Heart right ventricle (tissue), 16 donors: Measurements from ENCODE around the gene FBLN5. TPM values are rescaled to one million over a fixed set of nuclear protein-coding genes. Genes with fewer than 3 reads are reported as not detected.

ENCODE experiments used
- ATAC-seq, 8 donors: fragments of 200-7000 bp; cut with Tn5 transposase; one replicate each; pipeline ENCODE4 v1.9.1; 2020; ENCODE audit warnings: mild to moderate bottlenecking in 8 of 8, moderate library complexity in 8 of 8, moderate number of reproducible peaks in 1 of 8
- DNase-seq, 2 donors: peaks; one replicate each; pipeline ENCODE4 v3.0.0-alpha.2; 2020
- H3K27ac ChIP-seq, 10 donors: fragments of 200-600 bp; sonication (generic) in 2 of 10; one replicate each; pipeline versions ENCODE4 v1.5.0 to v1.8.0; 2020 to 2022; ENCODE audit warnings: mild to moderate bottlenecking in 3 of 10
- H3K27me3 ChIP-seq, 7 donors: fragments of 200-600 bp; one replicate each; pipeline ENCODE4 v1.8.0; 2021 to 2022; ENCODE audit warnings: mild to moderate bottlenecking in 2 of 7
- H3K36me3 ChIP-seq, 9 donors: fragments of 200-600 bp; sonication (generic) in 1 of 9; one replicate each; pipeline versions ENCODE4 v1.5.0 to v1.8.0; 2020 to 2022; ENCODE audit warnings: mild to moderate bottlenecking in 2 of 9
- H3K4me1 ChIP-seq, 9 donors: fragments of 200-600 bp; sonication (generic) in 1 of 9; one replicate each; pipeline versions ENCODE4 v1.5.0 to v1.8.0; 2020 to 2022; ENCODE audit warnings: mild to moderate bottlenecking in 4 of 9
- H3K4me3 ChIP-seq, 10 donors: fragments of 200-600 bp; sonication (generic) in 2 of 10; one replicate each; pipeline versions ENCODE4 v1.5.0 to v1.8.0; 2020 to 2022; ENCODE audit warnings: mild to moderate bottlenecking in 7 of 10, moderate library complexity in 2 of 10
- H3K9me3 ChIP-seq, 11 donors: fragments of 200-600 bp in 10 of 11; sonication (generic) in 2 of 11; one replicate each; pipeline versions ENCODE4 v1.5.0 to v1.8.0; 2013 to 2022; ENCODE audit warnings: mild to moderate bottlenecking in 2 of 11, control low read depth in 1 of 11, moderate library complexity in 1 of 11
- CTCF ChIP-seq, 9 donors: fragments of 200-600 bp; sonication (generic) in 2 of 9; IDR thresholded peaks; one replicate each; pipeline versions ENCODE4 v1.5.0 to v1.8.0; 2021 to 2022; ENCODE audit warnings: antibody characterized with exemption in 9 of 9, mild to moderate bottlenecking in 5 of 9, moderate library complexity in 1 of 9
- WGBS, 2 donors: extraction: QIAGEN DNeasy Blood & Tissue Kit; methylation state at CpG; one replicate each; pipeline ENCODE4 v1.1.7; 2013; ENCODE audit warnings: inconsistent platforms in 1 of 2; 5-methylcytosine and 5-hydroxymethylcytosine counted together
- intact Hi-C, 10 donors: fragments of 100-400 bp; cut with DNase I; formaldehyde crosslinking; loops; one replicate each; pipeline versions ENCODE4 v1.11.1 to v1.14.2; 2022
- polyA plus RNA-seq, 2 donors: library from polyadenylated mRNA; stranded (reverse); fragments of 200-250 nt; gene quantifications; one replicate each; pipeline ENCODE4 v1.2.3, GENCODE V29; 2013
- total RNA-seq, 10 donors: library from RNA; stranded (reverse); fragmentation: NEBNext Ultra II Directional in 3 of 10; extraction: Animal tissue kit (Norgen Biotek cat#: 25700) in 3 of 10; gene quantifications; one replicate each; pipeline versions ENCODE4 v1.2.1 to v1.2.4, GENCODE V29; 2021 to 2023
- donor health status: Arrhythmogenic right ventricular cardiomyopathy.
- donor health status: ischemic (EF 13 %, LVEDD 7.1; RV severe dilation, severe dysfunction).
- donor health status: healthy with polysubstance abuse.
- donor health status: DM: no; HTN: yes; CAD: no.
- donor health status: DM: no; HTN: no; CAD: no.
- donor health status: ischemic (EF 25% LVEDD 6.9; RV normal size, moderate dysfunction).
- donor health status: ischemic (EF 25% LVEDD 5.7; RV mildly dilated, moderate dysfunction).
- donor health status: healthy.
- donor health status: DM: yes; HTN: yes; CAD: no.
- donor health status: Ischemic cardiomyopathy.
- donor health status: ischemic (EF 35%, LVEDD 5.7; RV mildly dilated, moderate dysfunction).
- donor health status: nonischemic (EF 11% LVEDD 7.7; RV severe dilation, severe dysfunction).
- donor health status: DM: yes; HTN: yes; CAD: no.
- donor health status: PGD.
- donor health status: ischemic (EF 29% LVEDD 5.4; RV normal size, mild dysfunction).
- donor health status: nonischemic (EF 23%, LVEDD 6.1; RV moderate dilation, normal function).

FBLN5 gene
- total and polyA plus RNA-seq, 12 donors, result 25.3 to 91.5 (median 41.7) TPM

DNA sequence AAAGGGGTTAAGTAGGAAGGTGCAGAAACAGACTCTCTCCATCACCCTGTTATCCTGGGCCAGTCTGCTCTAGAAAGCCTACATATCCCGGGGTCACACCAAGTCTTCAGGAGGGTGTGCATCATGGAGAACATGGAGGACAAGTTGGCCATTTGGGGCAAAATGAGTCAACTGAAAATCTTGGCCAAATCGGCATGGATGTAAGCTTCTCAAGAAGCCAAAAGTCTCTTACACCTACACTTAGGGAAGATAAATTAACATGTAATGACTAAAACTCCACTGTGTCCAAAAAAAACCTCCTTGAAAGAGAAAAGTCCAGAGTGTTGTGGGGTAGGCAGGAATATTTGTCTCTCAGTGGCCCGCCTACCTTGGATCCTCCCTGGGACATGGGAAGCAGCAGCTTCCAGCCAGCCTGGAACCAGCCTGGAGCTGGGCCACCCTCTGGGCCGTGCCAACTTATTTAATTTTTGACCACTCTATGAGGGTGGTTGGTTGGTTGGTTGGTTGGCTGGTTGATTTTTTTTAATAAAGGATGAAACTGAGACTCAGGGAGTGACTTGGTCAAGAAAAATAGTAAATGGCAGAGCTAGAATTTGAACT lies 62.3 kb downstream of the FBLN5 start:
- Histone ChIP-seq H3K27ac (peak overlapping the region in 9 of 10 donors; percentile 48 to 77 (median 67)), H3K4me3 (no peak overlapping the region), H3K9me3 (no peaks in the 10 kb centered on the region), H3K27me3 (peaks cover 0 to 5% (median 0%) of the 10 kb centered on the region in 7 donors), H3K4me1 (peaks cover 0 to 50% (median 26%) of the 10 kb centered on the region in 9 donors), H3K36me3 (peaks cover 0 to 10% (median 0%) of the 10 kb centered on the region in 9 donors)
- ATAC-seq (peak in 7 of 8 donors; percentile 1 to 36 (median 6)), DNase-seq (no peak)
- 84 to 86% methylated on average over 4 of the region's 4 CpGs for WGBS, 2 donors
- no peak for TF ChIP-seq CTCF (IDR thresholded peaks at IDR 0.05)
- intact Hi-C loops, result no loop called here

DNA sequence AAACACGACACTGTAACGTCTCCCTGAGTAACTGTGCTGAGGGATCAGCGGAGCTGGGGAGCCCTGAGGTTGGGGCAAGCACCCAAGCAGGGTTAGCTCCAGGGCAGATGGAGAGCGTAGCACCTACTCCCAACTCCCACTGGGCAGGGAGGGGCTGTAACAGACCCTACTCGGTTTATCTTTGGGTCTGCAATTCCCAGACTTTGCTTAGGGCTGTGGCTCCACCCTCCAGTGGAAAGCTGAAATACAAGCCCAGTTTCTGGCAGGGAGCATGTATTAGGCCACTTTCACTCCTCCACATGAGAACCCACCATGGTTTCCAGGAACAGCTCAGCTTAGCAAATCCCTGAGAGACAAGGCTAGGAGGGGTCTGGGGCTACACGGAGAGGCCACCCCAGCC lies 62.8 kb downstream of the FBLN5 start:
- Histone ChIP-seq H3K27ac (peak overlapping the region; percentile 19 to 77 (median 65)), H3K27me3 (peaks cover 0 to 5% (median 0%) of the 10 kb centered on the region in 7 donors), H3K36me3 (peaks cover 0 to 10% (median 0%) of the 10 kb centered on the region in 9 donors), H3K4me3 (no peak overlapping the region), H3K9me3 (no peaks in the 10 kb centered on the region), H3K4me1 (peaks cover 0 to 44% (median 20%) of the 10 kb centered on the region in 9 donors)
- DNase-seq (no peak), ATAC-seq (peak; percentile 36 to 73 (median 51))
- TF ChIP-seq CTCF (IDR thresholded peaks at IDR 0.05), result peak in 2 of 9 donors; percentile 9 to 10
- intact Hi-C loops, result no loop called here
- 35 to 54% methylated on average over 6 of the region's 6 CpGs for WGBS, 2 donors

DNA sequence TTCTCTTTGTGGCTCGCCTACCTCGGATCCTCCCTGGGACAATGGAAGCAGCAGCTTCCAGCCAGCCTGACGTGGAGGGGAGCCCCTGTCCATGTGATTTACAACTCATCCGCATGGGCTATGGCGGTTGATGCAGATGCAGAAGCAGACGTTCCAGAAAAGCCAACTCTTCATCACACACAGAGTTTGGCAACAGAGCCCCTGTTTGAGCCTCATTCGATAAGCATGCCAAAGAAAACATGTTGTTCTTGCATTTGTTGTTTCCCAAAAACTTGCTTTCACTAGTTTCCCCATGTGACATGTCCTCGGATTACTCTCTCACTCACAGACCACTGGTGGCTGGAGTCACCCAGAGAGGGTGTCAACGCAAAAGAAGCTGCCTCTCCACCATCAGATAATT lies 63.7 kb downstream of the FBLN5 start:
- Histone ChIP-seq H3K27ac (peak overlapping the region in 9 of 10 donors; percentile 48 to 77 (median 67)), H3K4me3 (no peak overlapping the region), H3K27me3 (peaks cover 0 to 6% (median 0%) of the 10 kb centered on the region in 7 donors), H3K36me3 (peaks cover 0 to 18% (median 0%) of the 10 kb centered on the region in 9 donors), H3K9me3 (no peaks in the 10 kb centered on the region), H3K4me1 (peaks cover 0 to 38% (median 12%) of the 10 kb centered on the region in 9 donors)
- 60 to 66% methylated on average over 9 of the region's 9 CpGs for WGBS, 2 donors
- intact Hi-C loops, result no loop called here
- peak; percentile 39 to 50 for DNase-seq
- peak; percentile 50 to 80 (median 71) for ATAC-seq
- no peak for TF ChIP-seq CTCF (IDR thresholded peaks at IDR 0.05)

GRCh38 chr14:91882776-91883175 lies 64.7 kb downstream of the FBLN5 start:
- Histone ChIP-seq H3K4me3 (no peak overlapping the region), H3K27me3 (peaks cover 0 to 6% (median 0%) of the 10 kb centered on the region in 7 donors), H3K9me3 (no peaks in the 10 kb centered on the region), H3K27ac (peak overlapping the region in 8 of 10 donors; percentile 3 to 70 (median 52)), H3K4me1 (peaks cover 0 to 36% (median 12%) of the 10 kb centered on the region in 9 donors), H3K36me3 (peaks cover 0 to 27% (median 0%) of the 10 kb centered on the region in 9 donors)
- no peak for TF ChIP-seq CTCF (IDR thresholded peaks at IDR 0.05)
- DNase-seq, result no peak
- ATAC-seq, result no peak
- intact Hi-C loops, result no loop called here
- WGBS, 2 donors, result 58 to 60% methylated on average over 4 of the region's 4 CpGs
